WTC11 (cell line): Measurements from ENCODE around the gene THAP3.

Experiments
- ATF1 ChIP-seq: sonication (generic); formaldehyde crosslinking; IDR thresholded peaks from 2 replicates; pipeline ENCODE4 v1.8.1; 2023; ENCODE audit warnings: mild to moderate bottlenecking, moderate library complexity, missing genetic modification reagents
- CBFB ChIP-seq: sonication (generic); formaldehyde crosslinking; IDR thresholded peaks from 2 replicates; pipeline ENCODE4 v1.8.1; 2022; ENCODE audit warnings: mild to moderate bottlenecking, low read depth, missing genetic modification reagents
- ESRRA ChIP-seq: sonication (generic); formaldehyde crosslinking; IDR thresholded peaks from 2 replicates; pipeline ENCODE4 v1.8.1; 2022; ENCODE audit warnings: mild to moderate bottlenecking, missing genetic modification reagents, borderline replicate concordance
- IRF2 ChIP-seq: sonication (generic); formaldehyde crosslinking; IDR thresholded peaks from 2 replicates; pipeline ENCODE4 v1.8.0; 2022; ENCODE audit warnings: low read depth, missing genetic modification reagents, borderline replicate concordance
- NFE2L1 ChIP-seq: sonication (generic); formaldehyde crosslinking; IDR thresholded peaks from 2 replicates; pipeline ENCODE4 v1.8.1; 2023; ENCODE audit warnings: missing genetic modification reagents
- NR3C1 ChIP-seq: sonication (generic); formaldehyde crosslinking; conservative IDR thresholded peaks from 2 replicates; pipeline ENCODE4 v1.8.1; 2023; ENCODE audit warnings: low read depth, mild to moderate bottlenecking, missing genetic modification reagents
- SP1 ChIP-seq: sonication (generic); formaldehyde crosslinking; conservative IDR thresholded peaks from 2 replicates; pipeline ENCODE4 v1.8.1; 2022; ENCODE audit warnings: missing genetic modification reagents
- ZNF263 ChIP-seq: sonication (generic); formaldehyde crosslinking; IDR thresholded peaks from 2 replicates; pipeline ENCODE4 v1.8.1; 2022; ENCODE audit warnings: low read depth, mild to moderate bottlenecking, moderate library complexity, missing genetic modification reagents
- TF ChIP-seq, protein P1 (sequence below): fragments of 200-600 bp; IDR thresholded peaks from 2 replicates; pipeline ENCODE4 v1.8.0; 2022; ENCODE audit warnings: antibody characterized with exemption
- TF ChIP-seq, protein P2 (sequence below): fragments of 250-450 bp; sonication (Bioruptor Pico); IDR thresholded peaks from 2 replicates; pipeline ENCODE4 v2.1.2; 2022; ENCODE audit warnings: mild to moderate bottlenecking, moderate library complexity
- TF ChIP-seq, protein P3 (sequence below): sonication (generic); formaldehyde crosslinking; conservative IDR thresholded peaks from 2 replicates; pipeline ENCODE4 v1.8.1; 2023; ENCODE audit warnings: mild to moderate bottlenecking, low read depth, missing genetic modification reagents, moderate library complexity
- TF ChIP-seq, protein P4 (sequence below): sonication (generic); formaldehyde crosslinking; IDR thresholded peaks from 2 replicates; pipeline ENCODE4 v1.8.1; 2023; ENCODE audit warnings: mild to moderate bottlenecking, missing genetic modification reagents, moderate library complexity
- TF ChIP-seq, protein P5 (sequence below): sonication (generic); formaldehyde crosslinking; IDR thresholded peaks from 2 replicates; pipeline ENCODE4 v1.8.1; 2022; ENCODE audit warnings: mild to moderate bottlenecking, moderate library complexity, missing genetic modification reagents
- TF ChIP-seq, protein P6 (sequence below): sonication (generic); formaldehyde crosslinking; IDR thresholded peaks from 2 replicates; pipeline ENCODE4 v1.8.0; 2022; ENCODE audit warnings: mild to moderate bottlenecking, missing genetic modification reagents

DNA sequence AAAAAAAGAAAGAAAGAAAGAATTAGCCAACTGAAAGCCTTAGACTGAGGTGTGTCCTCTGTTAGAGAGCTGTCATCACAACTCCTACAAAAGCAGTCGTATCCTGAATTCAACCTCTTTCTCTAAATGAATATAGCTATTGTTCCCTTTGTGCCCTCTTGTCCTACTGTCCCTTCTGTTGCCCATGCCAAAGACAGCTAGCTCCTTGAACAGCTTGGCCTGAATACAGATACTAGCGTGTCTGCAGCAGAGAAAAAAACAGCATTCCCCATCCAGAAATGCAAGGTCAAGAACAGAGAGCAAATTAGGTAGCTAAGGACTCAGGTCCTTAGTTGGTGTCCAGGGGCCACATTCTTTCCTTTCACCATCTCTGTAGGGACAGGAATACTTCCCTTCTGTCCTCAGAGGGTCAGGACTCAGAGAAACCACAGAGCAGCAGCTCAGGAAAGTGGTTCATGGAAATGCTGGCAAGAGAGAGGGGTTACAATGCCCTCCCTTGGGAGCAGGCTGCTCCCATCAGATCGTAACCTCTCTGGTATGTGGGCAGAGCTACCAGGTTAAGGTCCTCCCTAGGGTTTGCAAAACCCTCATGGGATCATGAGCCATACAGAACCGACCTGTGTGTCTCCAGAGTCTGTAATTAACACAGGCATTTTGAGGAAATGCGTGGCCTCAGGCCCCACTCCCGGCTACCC, 46.7 kb upstream of the THAP3 start:
- TF ChIP-seq, protein P1, sequence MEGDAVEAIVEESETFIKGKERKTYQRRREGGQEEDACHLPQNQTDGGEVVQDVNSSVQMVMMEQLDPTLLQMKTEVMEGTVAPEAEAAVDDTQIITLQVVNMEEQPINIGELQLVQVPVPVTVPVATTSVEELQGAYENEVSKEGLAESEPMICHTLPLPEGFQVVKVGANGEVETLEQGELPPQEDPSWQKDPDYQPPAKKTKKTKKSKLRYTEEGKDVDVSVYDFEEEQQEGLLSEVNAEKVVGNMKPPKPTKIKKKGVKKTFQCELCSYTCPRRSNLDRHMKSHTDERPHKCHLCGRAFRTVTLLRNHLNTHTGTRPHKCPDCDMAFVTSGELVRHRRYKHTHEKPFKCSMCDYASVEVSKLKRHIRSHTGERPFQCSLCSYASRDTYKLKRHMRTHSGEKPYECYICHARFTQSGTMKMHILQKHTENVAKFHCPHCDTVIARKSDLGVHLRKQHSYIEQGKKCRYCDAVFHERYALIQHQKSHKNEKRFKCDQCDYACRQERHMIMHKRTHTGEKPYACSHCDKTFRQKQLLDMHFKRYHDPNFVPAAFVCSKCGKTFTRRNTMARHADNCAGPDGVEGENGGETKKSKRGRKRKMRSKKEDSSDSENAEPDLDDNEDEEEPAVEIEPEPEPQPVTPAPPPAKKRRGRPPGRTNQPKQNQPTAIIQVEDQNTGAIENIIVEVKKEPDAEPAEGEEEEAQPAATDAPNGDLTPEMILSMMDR, result no peak
- TF ChIP-seq NR3C1 (CRISPR knock-in tag), result no peak
- TF ChIP-seq ZNF263 (CRISPR knock-in tag), result no peak
- TF ChIP-seq, protein P2, sequence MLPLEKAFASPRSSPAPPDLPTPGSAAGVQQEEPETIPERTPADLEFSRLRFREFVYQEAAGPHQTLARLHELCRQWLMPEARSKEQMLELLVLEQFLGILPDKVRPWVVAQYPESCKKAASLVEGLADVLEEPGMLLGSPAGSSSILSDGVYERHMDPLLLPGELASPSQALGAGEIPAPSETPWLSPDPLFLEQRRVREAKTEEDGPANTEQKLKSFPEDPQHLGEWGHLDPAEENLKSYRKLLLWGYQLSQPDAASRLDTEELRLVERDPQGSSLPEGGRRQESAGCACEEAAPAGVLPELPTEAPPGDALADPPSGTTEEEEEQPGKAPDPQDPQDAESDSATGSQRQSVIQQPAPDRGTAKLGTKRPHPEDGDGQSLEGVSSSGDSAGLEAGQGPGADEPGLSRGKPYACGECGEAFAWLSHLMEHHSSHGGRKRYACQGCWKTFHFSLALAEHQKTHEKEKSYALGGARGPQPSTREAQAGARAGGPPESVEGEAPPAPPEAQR, result no peak
- TF ChIP-seq IRF2 (CRISPR knock-in tag), result no peak
- TF ChIP-seq ESRRA, result no peak
- TF ChIP-seq, protein P3, sequence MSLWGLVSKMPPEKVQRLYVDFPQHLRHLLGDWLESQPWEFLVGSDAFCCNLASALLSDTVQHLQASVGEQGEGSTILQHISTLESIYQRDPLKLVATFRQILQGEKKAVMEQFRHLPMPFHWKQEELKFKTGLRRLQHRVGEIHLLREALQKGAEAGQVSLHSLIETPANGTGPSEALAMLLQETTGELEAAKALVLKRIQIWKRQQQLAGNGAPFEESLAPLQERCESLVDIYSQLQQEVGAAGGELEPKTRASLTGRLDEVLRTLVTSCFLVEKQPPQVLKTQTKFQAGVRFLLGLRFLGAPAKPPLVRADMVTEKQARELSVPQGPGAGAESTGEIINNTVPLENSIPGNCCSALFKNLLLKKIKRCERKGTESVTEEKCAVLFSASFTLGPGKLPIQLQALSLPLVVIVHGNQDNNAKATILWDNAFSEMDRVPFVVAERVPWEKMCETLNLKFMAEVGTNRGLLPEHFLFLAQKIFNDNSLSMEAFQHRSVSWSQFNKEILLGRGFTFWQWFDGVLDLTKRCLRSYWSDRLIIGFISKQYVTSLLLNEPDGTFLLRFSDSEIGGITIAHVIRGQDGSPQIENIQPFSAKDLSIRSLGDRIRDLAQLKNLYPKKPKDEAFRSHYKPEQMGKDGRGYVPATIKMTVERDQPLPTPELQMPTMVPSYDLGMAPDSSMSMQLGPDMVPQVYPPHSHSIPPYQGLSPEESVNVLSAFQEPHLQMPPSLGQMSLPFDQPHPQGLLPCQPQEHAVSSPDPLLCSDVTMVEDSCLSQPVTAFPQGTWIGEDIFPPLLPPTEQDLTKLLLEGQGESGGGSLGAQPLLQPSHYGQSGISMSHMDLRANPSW (CRISPR knock-in tag), result no peak
- TF ChIP-seq SP1, result no peak
- TF ChIP-seq, protein P4, sequence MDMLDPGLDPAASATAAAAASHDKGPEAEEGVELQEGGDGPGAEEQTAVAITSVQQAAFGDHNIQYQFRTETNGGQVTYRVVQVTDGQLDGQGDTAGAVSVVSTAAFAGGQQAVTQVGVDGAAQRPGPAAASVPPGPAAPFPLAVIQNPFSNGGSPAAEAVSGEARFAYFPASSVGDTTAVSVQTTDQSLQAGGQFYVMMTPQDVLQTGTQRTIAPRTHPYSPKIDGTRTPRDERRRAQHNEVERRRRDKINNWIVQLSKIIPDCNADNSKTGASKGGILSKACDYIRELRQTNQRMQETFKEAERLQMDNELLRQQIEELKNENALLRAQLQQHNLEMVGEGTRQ, result no peak
- TF ChIP-seq, protein P5, sequence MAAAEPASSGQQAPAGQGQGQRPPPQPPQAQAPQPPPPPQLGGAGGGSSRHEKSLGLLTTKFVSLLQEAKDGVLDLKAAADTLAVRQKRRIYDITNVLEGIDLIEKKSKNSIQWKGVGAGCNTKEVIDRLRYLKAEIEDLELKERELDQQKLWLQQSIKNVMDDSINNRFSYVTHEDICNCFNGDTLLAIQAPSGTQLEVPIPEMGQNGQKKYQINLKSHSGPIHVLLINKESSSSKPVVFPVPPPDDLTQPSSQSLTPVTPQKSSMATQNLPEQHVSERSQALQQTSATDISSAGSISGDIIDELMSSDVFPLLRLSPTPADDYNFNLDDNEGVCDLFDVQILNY (CRISPR knock-in tag), result no peak
- no peak for TF ChIP-seq CBFB (CRISPR knock-in tag)
- TF ChIP-seq, protein P6, sequence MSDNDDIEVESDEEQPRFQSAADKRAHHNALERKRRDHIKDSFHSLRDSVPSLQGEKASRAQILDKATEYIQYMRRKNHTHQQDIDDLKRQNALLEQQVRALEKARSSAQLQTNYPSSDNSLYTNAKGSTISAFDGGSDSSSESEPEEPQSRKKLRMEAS (CRISPR knock-in tag), result no peak
- TF ChIP-seq NFE2L1, result no peak
- TF ChIP-seq ATF1 (CRISPR knock-in tag), result no peak
